WTC11 (cell line): ENCODE data around the gene RBFOX1. TPM values are rescaled to one million over a fixed set of nuclear protein-coding genes. Genes with fewer than 3 reads are reported as not detected.

Experiments
- ATAC-seq: fragments of 200-7000 bp; cut with Tn5 transposase; 2 replicates; pipeline ENCODE4 v1.10.0; 2021; ENCODE audit warnings: mild to moderate bottlenecking, moderate library complexity
- CTCF ChIA-PET: fragments of 300-600 bp; sonication (Branson Sonifier 250); formaldehyde crosslinking; loops from one replicate; lab custom pipeline; 2021; ENCODE audit warnings: antibody characterized with exemption; lab: Charles Lee
- POLR2A ChIA-PET: fragments of 350-600 bp; sonication (Branson Sonifier 250); formaldehyde crosslinking; loops from one replicate; lab custom pipeline; 2021; ENCODE audit warnings: antibody characterized with exemption; lab: Charles Lee
- DNase-seq: peaks from one replicate; pipeline ENCODE4 v3.0.0; 2021; ENCODE audit warnings: low spot score
- H3K27ac Mint-ChIP-seq: 2 replicates; pipeline ENCODE4 v1.8.0; 2021; ENCODE audit warnings: mixed read lengths
- H3K27me3 Mint-ChIP-seq: 2 replicates; pipeline ENCODE4 v1.8.0; 2021; ENCODE audit warnings: low read depth, mild to moderate bottlenecking, moderate library complexity, mixed read lengths
- H3K36me3 Mint-ChIP-seq: 2 replicates; pipeline ENCODE4 v1.8.0; 2021; ENCODE audit warnings: mixed read lengths
- H3K4me1 Mint-ChIP-seq: 2 replicates; pipeline ENCODE4 v1.8.0; 2022; ENCODE audit warnings: mixed read lengths
- H3K4me3 Mint-ChIP-seq: 2 replicates; pipeline ENCODE4 v1.8.0; 2021; ENCODE audit warnings: mild to moderate bottlenecking, moderate library complexity, mixed read lengths
- H3K9me3 Mint-ChIP-seq: 2 replicates; pipeline ENCODE4 v1.8.0; 2021; ENCODE audit warnings: mixed read lengths
- ATF3 ChIP-seq: sonication (generic); formaldehyde crosslinking; conservative IDR thresholded peaks from 2 replicates; pipeline ENCODE4 v1.8.1; 2022; ENCODE audit warnings: mild to moderate bottlenecking, missing genetic modification reagents
- CREB1 ChIP-seq: sonication (generic); formaldehyde crosslinking; IDR thresholded peaks from 2 replicates; pipeline ENCODE4 v1.8.0; 2023; ENCODE audit warnings: mild to moderate bottlenecking, missing genetic modification reagents
- ELF4 ChIP-seq: sonication (generic); formaldehyde crosslinking; IDR thresholded peaks from 2 replicates; pipeline ENCODE4 v1.8.1; 2022; ENCODE audit warnings: low read depth, mild to moderate bottlenecking, moderate library complexity, missing genetic modification reagents
- HMGA2 ChIP-seq: fragments of 250-450 bp; sonication (Bioruptor Pico); IDR thresholded peaks from 2 replicates; pipeline ENCODE4 v1.4.0; 2021; ENCODE audit warnings: mild to moderate bottlenecking, moderate library complexity
- HMGXB4 ChIP-seq: sonication (generic); formaldehyde crosslinking; IDR thresholded peaks from 2 replicates; pipeline ENCODE4 v1.8.1; 2023; ENCODE audit warnings: mild to moderate bottlenecking, moderate library complexity, missing genetic modification reagents
- IRF1 ChIP-seq: sonication (generic); formaldehyde crosslinking; IDR thresholded peaks from 2 replicates; pipeline ENCODE4 v1.8.0; 2023; ENCODE audit warnings: missing genetic modification reagents
- IRF2 ChIP-seq: sonication (generic); formaldehyde crosslinking; IDR thresholded peaks from 2 replicates; pipeline ENCODE4 v1.8.0; 2022; ENCODE audit warnings: low read depth, missing genetic modification reagents, borderline replicate concordance
- JUN ChIP-seq: sonication (generic); formaldehyde crosslinking; IDR thresholded peaks from 2 replicates; pipeline ENCODE4 v1.8.0; 2023; ENCODE audit warnings: mild to moderate bottlenecking, missing genetic modification reagents
- KAT7 ChIP-seq: sonication (generic); formaldehyde crosslinking; IDR thresholded peaks from 2 replicates; pipeline ENCODE4 v1.8.1; 2023; ENCODE audit warnings: missing genetic modification reagents, mild to moderate bottlenecking, borderline replicate concordance
- MAX ChIP-seq: sonication (generic); formaldehyde crosslinking; IDR thresholded peaks from 2 replicates; pipeline ENCODE4 v1.8.0; 2022; ENCODE audit warnings: mild to moderate bottlenecking, missing genetic modification reagents
- MLX ChIP-seq: sonication (generic); formaldehyde crosslinking; IDR thresholded peaks from 2 replicates; pipeline ENCODE4 v1.8.1; 2023; ENCODE audit warnings: mild to moderate bottlenecking, missing genetic modification reagents, moderate library complexity
- MXD4 ChIP-seq: fragments of 250-450 bp; sonication (Bioruptor Pico); IDR thresholded peaks from 2 replicates; pipeline ENCODE4 v1.8.0; 2021; ENCODE audit warnings: mild to moderate bottlenecking, moderate library complexity, borderline replicate concordance
- NFATC4 ChIP-seq: fragments of 250-450 bp; sonication (Bioruptor Pico); IDR thresholded peaks from 2 replicates; pipeline ENCODE4 v1.9.0; 2021; ENCODE audit warnings: mild to moderate bottlenecking
- RELA ChIP-seq: sonication (generic); formaldehyde crosslinking; IDR thresholded peaks from 2 replicates; pipeline ENCODE4 v1.8.1; 2022; ENCODE audit warnings: missing genetic modification reagents, mild to moderate bottlenecking, borderline replicate concordance
- RORB ChIP-seq: fragments of 250-450 bp; sonication (Bioruptor Pico); IDR thresholded peaks from 2 replicates; pipeline ENCODE4 v1.9.0; 2021; ENCODE audit warnings: mild to moderate bottlenecking
- USF1 ChIP-seq: sonication (generic); formaldehyde crosslinking; IDR thresholded peaks from 2 replicates; pipeline ENCODE4 v1.8.0; 2022; ENCODE audit warnings: mild to moderate bottlenecking, missing genetic modification reagents
- ZBTB43 ChIP-seq: sonication (generic); formaldehyde crosslinking; IDR thresholded peaks from 2 replicates; pipeline ENCODE4 v1.8.1; 2023; ENCODE audit warnings: mild to moderate bottlenecking, missing genetic modification reagents
- ZNF232 ChIP-seq: sonication (generic); formaldehyde crosslinking; IDR thresholded peaks from 2 replicates; pipeline ENCODE4 v1.8.0; 2022; ENCODE audit warnings: mild to moderate bottlenecking, missing genetic modification reagents
- ZNF263 ChIP-seq: sonication (generic); formaldehyde crosslinking; IDR thresholded peaks from 2 replicates; pipeline ENCODE4 v1.8.1; 2022; ENCODE audit warnings: low read depth, mild to moderate bottlenecking, moderate library complexity, missing genetic modification reagents
- ZNF281 ChIP-seq: sonication (generic); formaldehyde crosslinking; IDR thresholded peaks from 2 replicates; pipeline ENCODE4 v1.8.0; 2023; ENCODE audit warnings: mild to moderate bottlenecking, missing genetic modification reagents
- ZNF423 ChIP-seq: fragments of 250-450 bp; sonication (Bioruptor Pico); IDR thresholded peaks from 2 replicates; pipeline ENCODE4 v2.1.2; 2022; ENCODE audit warnings: mild to moderate bottlenecking, moderate library complexity
- total RNA-seq: library from RNA; stranded (reverse); gene quantifications from 3 replicates; pipeline ENCODE4 v1.2.3, GENCODE V29; 2021

Gene RBFOX1
- total RNA-seq, 1 experiment from 2014 or later = 1.1 TPM

- ChIA-PET CTCF (no interaction called here), POLR2A (interaction anchor here (0.6 kb wide), 1 partner anchor 1200 kb away, joined by 6 read pairs; no protein-coding TSS in a partner anchor)
- ATAC-seq (no peak), DNase-seq (no peak)
- H3K27me3 Mint-ChIP-seq = peaks cover 3% of the 10 kb centered on the region
- no peaks in the 10 kb centered on the region for H3K4me1 Mint-ChIP-seq
- H3K36me3 Mint-ChIP-seq = peaks cover 82% of the 10 kb centered on the region
- H3K4me3 Mint-ChIP-seq = no peak overlapping the region
- peaks cover 82% of the 10 kb centered on the region for H3K9me3 Mint-ChIP-seq
- no peak overlapping the region for H3K27ac Mint-ChIP-seq
- TF ChIP-seq CREB1 (CRISPR knock-in tag) (no peak), RELA (no peak), ZBTB43 (CRISPR knock-in tag) (no peak), KAT7 (CRISPR knock-in tag) (no peak), MXD4 (CRISPR knock-in tag) (no peak), RORB (no peak), ZNF263 (no peak), ZNF232 (CRISPR knock-in tag) (no peak), ELF4 (no peak), IRF2 (CRISPR knock-in tag) (no peak), IRF1 (CRISPR knock-in tag) (no peak)
These were observed 47.1 kb upstream of the RBFOX1 start for GRCh38 chr16:7285520-7285919.

GRCh38 chr16:7289299-7289698 is 43.3 kb upstream of the RBFOX1 start:
- ATAC-seq = no peak
- Mint-ChIP-seq H3K4me1 (no peaks in the 10 kb centered on the region), H3K9me3 (peaks cover 82% of the 10 kb centered on the region), H3K27me3 (peaks cover 4% of the 10 kb centered on the region)
- ChIA-PET POLR2A (no interaction called here), CTCF (no interaction called here)
- no peak for DNase-seq
- TF ChIP-seq HMGA2 (CRISPR knock-in tag) (no peak), CREB1 (CRISPR knock-in tag) (no peak), HMGXB4 (CRISPR knock-in tag) (no peak), ATF3 (no peak), ZNF281 (CRISPR knock-in tag) (no peak), JUN (CRISPR knock-in tag) (no peak)
- TF ChIP-seq, all 79 proteins: peak for 0
- no peak overlapping the region for H3K4me3 Mint-ChIP-seq
- peaks cover 77% of the 10 kb centered on the region for H3K36me3 Mint-ChIP-seq
- no peak overlapping the region for H3K27ac Mint-ChIP-seq

- H3K27ac Mint-ChIP-seq = no peak overlapping the region
- DNase-seq (no peak), ATAC-seq (no peak)
- POLR2A ChIA-PET = no interaction called here
- peaks cover 83% of the 10 kb centered on the region for H3K9me3 Mint-ChIP-seq
- H3K4me3 Mint-ChIP-seq = no peak overlapping the region
- CTCF ChIA-PET = no interaction called here
- H3K36me3 Mint-ChIP-seq = peaks cover 79% of the 10 kb centered on the region
- H3K4me1 Mint-ChIP-seq = no peaks in the 10 kb centered on the region
- H3K27me3 Mint-ChIP-seq = peaks cover 6% of the 10 kb centered on the region
- TF ChIP-seq MAX (CRISPR knock-in tag) (no peak), MLX (CRISPR knock-in tag) (no peak), NFATC4 (CRISPR knock-in tag) (no peak), USF1 (CRISPR knock-in tag) (no peak), ZNF423 (CRISPR knock-in tag) (no peak)
These were observed 42.0 kb upstream of the RBFOX1 start for GRCh38 chr16:7290682-7291081.
